Lower leg skin (tissue), 4 donors: ENCODE measurements around the gene SBF1. TPM values are rescaled to one million over a fixed set of nuclear protein-coding genes. Genes with fewer than 3 reads are reported as not detected.

ENCODE experiments used
- DNase-seq, 2 donors: peaks; one replicate each; pipeline ENCODE4 v3.0.0-alpha.2; 2019; ENCODE audit warnings: low spot score in 2 of 2
- H3K4me3 ChIP-seq: fragments of 200-600 bp; sonication (generic); 2 replicates; pipeline ENCODE4 v1.5.1; 2017; ENCODE audit warnings: mild to moderate bottlenecking, low read depth; ENCODE audit not compliant: poor library complexity, severe bottlenecking
- POLR2A ChIP-seq, 2 donors: fragments of 450-650 bp; IDR thresholded peaks; one replicate each; pipeline ENCODE4 v1.6.1; 2016 to 2017; ENCODE audit warnings: antibody characterized with exemption in 2 of 2, mild to moderate bottlenecking in 1 of 2, moderate library complexity in 1 of 2
- WGBS, 2 donors: methylation state at CpG; one replicate each; pipeline ENCODE4 v1.1.5; 2018; 5-methylcytosine and 5-hydroxymethylcytosine counted together
- intact Hi-C: fragments of 100-400 bp; cut with DNase I; formaldehyde crosslinking; loops from one replicate; pipeline ENCODE4 v1.15.0; 2023; ENCODE audit warnings: low total_unique reads
- total RNA-seq, 4 donors: library from RNA; depleted of rRNA; stranded (reverse); fragments of >200 nt; gene quantifications; one replicate each; pipeline ENCODE4 v1.1.0, GENCODE V29; 2016
- TF ChIP-seq, protein P1 (sequence below), 3 donors: fragments of 450-650 bp; IDR thresholded peaks; one replicate each; pipeline ENCODE4 v1.5.1; 2016; ENCODE audit warnings: antibody characterized with exemption in 3 of 3, mild to moderate bottlenecking in 3 of 3, moderate library complexity in 2 of 3

SBF1 gene
- total RNA-seq, 4 donors from 2014 or later, result 70.8 to 123 (median 87.2) TPM

DNA sequence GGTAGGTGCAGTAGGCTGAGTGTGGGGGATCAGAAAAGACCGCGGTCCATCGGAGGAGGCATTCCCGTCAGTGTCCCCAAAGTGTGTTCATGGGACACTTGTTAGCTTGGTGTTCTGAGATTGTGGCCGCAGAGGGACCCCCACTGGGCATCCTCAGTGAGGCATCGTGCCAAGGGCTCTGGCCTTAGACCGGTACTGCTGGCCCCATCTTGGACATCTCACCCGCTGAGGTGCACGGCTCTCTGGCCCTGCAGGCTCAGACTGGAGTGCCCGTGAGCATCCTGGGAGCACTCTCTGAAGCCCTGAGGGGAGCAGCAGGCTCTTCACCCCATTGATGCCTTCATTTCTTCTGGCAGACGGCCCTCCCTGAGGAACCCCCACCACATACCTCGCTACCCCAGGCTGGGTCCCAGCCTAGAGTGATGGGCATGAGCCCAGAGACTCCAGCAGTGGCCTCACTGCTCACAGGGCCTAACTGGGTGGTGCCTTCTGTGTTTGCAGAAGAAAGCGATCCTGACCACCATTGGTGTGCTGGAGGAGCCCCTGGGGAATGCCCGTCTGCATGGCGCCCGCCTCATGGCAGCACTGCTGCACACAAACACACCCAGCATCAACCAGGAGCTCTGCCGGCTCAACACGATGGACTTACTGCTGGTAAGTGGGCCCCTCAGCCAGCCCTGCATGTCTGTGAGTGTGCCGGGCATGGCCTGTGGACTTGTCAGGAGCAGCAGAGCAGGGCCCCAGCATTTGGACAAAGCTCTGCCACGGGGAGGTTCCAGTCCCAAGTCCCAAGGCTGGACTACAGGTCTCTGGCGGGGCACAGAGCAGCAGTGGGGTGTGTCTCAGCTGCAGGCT is 51.6 kb downstream of the SBF1 start:
- TF ChIP-seq POLR2A (IDR thresholded peaks at IDR 0.05), result no peak
- TF ChIP-seq, protein P1, sequence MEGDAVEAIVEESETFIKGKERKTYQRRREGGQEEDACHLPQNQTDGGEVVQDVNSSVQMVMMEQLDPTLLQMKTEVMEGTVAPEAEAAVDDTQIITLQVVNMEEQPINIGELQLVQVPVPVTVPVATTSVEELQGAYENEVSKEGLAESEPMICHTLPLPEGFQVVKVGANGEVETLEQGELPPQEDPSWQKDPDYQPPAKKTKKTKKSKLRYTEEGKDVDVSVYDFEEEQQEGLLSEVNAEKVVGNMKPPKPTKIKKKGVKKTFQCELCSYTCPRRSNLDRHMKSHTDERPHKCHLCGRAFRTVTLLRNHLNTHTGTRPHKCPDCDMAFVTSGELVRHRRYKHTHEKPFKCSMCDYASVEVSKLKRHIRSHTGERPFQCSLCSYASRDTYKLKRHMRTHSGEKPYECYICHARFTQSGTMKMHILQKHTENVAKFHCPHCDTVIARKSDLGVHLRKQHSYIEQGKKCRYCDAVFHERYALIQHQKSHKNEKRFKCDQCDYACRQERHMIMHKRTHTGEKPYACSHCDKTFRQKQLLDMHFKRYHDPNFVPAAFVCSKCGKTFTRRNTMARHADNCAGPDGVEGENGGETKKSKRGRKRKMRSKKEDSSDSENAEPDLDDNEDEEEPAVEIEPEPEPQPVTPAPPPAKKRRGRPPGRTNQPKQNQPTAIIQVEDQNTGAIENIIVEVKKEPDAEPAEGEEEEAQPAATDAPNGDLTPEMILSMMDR (IDR thresholded peaks at IDR 0.05), result no peak
- 96% methylated on average over 20 to 21 of the region's 21 CpGs for whole genome bisulfite sequencing, 2 donors
- no peak for DNase-seq

DNA sequence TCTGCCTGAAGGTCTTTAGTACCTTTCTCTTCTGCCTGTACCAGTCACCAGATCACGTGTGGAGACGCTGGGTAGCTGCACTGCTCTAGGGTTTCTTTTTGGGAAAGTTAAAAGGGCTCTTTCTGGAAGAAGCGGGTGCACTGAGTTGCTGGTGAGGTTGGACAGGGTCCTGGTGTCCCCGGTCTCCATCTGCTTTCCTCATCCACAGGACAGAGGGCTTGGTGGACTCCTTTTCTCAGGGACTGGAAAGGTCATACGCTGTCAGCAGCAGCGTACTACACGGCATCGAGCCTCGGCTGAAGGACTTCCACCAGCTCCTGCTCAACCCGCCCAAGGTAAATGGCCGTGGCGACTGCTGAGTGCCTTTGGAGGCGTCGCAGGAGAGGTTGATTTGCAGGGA is 52.8 kb downstream of the SBF1 start:
- H3K4me3 ChIP-seq, result no peak overlapping the region
- TF ChIP-seq, protein P1 (IDR thresholded peaks at IDR 0.05), result no peak
- TF ChIP-seq POLR2A (IDR thresholded peaks at IDR 0.05), result no peak
- WGBS, 2 donors, result 93 to 96% methylated on average over 14 of the region's 14 CpGs
- intact Hi-C loops, result no loop called here
- no peak for DNase-seq

More for the DNA sequence above, 51.6 kb downstream of the SBF1 start:
- intact Hi-C loops, result no loop called here
- no peak overlapping the region for H3K4me3 ChIP-seq

DNA sequence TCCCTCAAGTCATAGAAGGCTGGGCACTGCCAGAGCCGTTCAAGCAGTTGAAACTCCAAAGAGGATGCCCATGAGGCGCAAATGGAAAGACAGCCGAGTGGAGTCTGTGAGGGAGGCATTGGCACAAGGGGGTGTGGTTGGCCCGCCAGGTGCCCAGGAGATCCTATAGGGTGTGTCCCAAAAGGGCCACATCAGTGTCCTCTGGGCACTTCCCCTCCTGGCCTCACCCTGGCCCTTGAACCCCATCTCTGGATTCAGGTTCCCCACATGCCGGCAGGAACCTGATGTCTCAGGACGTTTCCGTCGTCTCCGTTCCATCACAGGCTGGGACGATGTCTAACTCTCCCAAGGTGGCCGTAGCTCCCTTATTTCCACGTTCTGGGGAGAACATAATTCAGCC is 54.3 kb downstream of the SBF1 start:
- no peak for DNase-seq
- intact Hi-C loops, result no loop called here
- TF ChIP-seq POLR2A (IDR thresholded peaks at IDR 0.05), result no peak
- TF ChIP-seq, protein P1 (IDR thresholded peaks at IDR 0.05), result no peak
- WGBS, 2 donors, result 88 to 92% methylated on average over 12 of the region's 12 CpGs
- H3K4me3 ChIP-seq, result no peak overlapping the region

DNA sequence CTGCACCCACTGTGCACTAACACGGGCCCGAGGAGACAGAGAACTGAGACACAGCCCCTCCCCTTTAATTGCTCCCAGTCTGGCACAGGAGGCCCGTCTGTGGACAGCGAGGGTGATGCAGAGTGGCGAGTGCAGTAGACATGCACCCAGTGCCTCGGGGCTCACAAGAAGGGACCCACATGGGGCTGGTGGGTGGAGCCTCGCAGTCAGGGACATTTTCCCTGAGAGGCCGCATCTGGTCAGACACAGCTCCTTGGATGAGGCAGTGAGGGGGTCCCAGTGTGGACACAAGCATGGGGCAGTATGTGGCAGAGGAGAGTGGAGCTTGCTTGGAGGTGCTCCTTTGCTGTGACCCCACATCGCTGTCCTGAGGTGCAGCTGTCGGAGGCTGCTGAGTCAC is 54.8 kb downstream of the SBF1 start:
- no peak overlapping the region for H3K4me3 ChIP-seq
- 81 to 86% methylated on average over 10 of the region's 10 CpGs for WGBS, 2 donors
- DNase-seq, result no peak
- TF ChIP-seq, protein P1 (IDR thresholded peaks at IDR 0.05), result no peak
- TF ChIP-seq POLR2A (IDR thresholded peaks at IDR 0.05), result no peak
- intact Hi-C loops, result no loop called here

DNA sequence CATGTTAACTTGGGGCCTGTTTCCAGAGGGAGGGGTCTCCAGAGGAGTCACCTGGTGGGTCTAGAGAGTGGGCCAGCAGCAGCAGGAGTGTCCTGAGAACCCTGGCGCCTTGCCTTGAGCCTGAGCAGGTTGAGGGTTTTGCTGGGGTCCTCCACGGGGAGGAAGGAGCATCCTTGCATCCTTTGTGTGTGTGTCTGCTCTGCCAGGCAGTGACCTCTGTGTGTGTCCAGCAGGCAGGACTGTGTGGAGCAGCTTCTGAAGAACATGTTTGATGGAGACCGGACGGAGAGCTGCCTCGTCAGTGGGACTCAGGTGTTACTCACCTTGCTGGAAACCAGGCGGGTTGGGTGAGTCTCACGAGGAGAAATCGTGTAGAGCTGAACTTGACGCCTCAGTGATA is 55.7 kb downstream of the SBF1 start:
- DNase-seq, result no peak
- no peak overlapping the region for H3K4me3 ChIP-seq
- WGBS, 2 donors, result 90 to 95% methylated on average over 9 of the region's 9 CpGs
- no peak for TF ChIP-seq POLR2A (IDR thresholded peaks at IDR 0.05)
- TF ChIP-seq, protein P1 (IDR thresholded peaks at IDR 0.05), result no peak
- intact Hi-C loops, result no loop called here
